Measurements from ENCODE around the gene TRIM28. TPM values are rescaled to one million over a fixed set of nuclear protein-coding genes. Genes with fewer than 3 reads are reported as not detected.

TRIM28 gene
- total RNA-seq, 1 donor from 2014 or later: 679 TPM

DNA sequence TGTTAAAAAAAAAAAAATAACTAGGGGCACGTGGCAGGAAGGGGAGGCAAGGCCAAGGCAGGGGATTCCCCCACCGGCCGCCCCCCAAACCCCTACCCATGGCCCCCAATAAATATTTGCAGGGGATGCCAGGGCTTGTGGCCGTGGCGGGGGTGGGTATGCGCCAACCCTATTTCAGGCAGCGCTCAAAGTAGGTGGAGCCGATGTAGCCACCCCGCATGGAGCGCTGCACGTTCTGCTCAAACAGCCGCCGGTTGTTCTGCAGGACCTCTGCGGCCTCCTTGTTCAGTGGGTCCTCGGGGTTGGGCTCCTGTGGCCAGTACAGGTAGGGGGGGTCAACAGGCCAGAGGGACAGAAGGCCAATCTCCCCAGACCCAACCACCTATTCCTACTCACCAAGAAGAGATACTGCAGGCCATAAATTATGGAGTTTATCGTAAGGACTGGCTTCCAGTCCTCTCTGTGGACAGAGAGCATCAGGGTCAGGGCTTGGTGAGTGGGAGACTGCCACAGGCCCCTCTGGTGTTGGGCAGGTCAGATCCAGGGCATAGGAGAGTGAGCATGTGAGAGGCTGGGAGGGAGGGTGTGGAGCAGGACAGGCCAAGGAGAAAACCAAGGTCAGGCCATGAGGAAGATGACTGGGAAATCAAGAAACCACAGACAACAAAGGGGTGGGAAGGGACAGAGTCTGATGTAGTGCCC, 12.2 kb downstream of the TRIM28 start:
- Mint-ChIP-seq H3K4me3 (peak overlapping the region; percentile 99), H3K36me3 (peaks cover 20% of the 10 kb centered on the region), H3K27me3 (no peaks in the 10 kb centered on the region), H3K27ac (peak overlapping the region; percentile 100), H3K9me3 (no peaks in the 10 kb centered on the region), H3K4me1 (ENCODE audit: unreplicated experiment) (peaks cover 20% of the 10 kb centered on the region)
- TF ChIP-seq, protein P1, sequence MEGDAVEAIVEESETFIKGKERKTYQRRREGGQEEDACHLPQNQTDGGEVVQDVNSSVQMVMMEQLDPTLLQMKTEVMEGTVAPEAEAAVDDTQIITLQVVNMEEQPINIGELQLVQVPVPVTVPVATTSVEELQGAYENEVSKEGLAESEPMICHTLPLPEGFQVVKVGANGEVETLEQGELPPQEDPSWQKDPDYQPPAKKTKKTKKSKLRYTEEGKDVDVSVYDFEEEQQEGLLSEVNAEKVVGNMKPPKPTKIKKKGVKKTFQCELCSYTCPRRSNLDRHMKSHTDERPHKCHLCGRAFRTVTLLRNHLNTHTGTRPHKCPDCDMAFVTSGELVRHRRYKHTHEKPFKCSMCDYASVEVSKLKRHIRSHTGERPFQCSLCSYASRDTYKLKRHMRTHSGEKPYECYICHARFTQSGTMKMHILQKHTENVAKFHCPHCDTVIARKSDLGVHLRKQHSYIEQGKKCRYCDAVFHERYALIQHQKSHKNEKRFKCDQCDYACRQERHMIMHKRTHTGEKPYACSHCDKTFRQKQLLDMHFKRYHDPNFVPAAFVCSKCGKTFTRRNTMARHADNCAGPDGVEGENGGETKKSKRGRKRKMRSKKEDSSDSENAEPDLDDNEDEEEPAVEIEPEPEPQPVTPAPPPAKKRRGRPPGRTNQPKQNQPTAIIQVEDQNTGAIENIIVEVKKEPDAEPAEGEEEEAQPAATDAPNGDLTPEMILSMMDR (conservative IDR thresholded peaks at IDR 0.05): no peak
- DNase-seq (ENCODE audit: extremely low spot score, unreplicated experiment): no peak

- H3K4me3 Mint-ChIP-seq: peak overlapping the region; percentile 99
- DNase-seq (ENCODE audit: extremely low spot score, unreplicated experiment): no peak
- peaks cover 20% of the 10 kb centered on the region for H3K4me1 Mint-ChIP-seq (ENCODE audit: unreplicated experiment)
- TF ChIP-seq, protein P1 (conservative IDR thresholded peaks at IDR 0.05): no peak
- no peaks in the 10 kb centered on the region for H3K27me3 Mint-ChIP-seq
- peak overlapping the region; percentile 100 for H3K27ac Mint-ChIP-seq
- H3K9me3 Mint-ChIP-seq: no peaks in the 10 kb centered on the region
- peaks cover 20% of the 10 kb centered on the region for H3K36me3 Mint-ChIP-seq
Observed at GRCh38 chr19:58556622-58557220, 12.9 kb downstream of the TRIM28 start.

DNA sequence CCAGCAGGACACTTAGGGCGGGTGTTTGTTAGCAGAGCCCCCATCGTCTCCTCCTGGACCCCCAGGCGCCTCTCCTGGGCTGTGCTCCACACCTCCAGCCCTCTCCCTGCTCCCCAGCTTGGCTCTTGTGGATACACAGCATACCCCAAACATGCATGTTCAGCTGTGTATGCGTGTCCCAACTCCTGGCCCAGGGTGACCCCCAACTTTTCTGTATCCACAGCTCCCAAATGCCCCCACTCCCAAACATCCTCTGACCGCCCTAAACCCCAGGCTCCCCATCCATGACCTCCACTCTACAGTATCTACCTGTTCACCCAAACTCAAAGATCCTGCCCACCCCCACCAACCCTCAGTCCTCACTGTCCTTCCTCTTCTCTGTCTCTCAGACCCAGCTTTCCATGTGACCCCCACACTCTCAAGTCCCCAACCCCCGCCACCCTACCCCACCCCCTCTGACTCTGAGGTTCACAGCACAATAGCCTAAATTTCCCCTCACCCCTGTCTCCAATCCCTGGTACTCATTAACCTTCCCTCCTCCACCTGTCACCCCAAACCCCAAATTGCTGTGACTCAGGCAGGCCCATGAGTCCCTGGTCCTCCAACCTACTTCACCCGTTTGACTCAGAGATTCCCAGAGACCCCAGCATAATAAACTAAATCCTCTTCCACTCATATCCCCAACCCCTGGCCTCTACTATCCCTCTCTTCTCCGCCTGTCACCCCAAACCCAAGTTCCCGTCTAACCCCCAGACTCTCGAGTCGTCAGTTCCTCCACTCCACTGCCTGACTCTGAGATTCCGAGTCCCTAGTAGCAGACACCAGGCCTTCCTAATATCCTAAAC, 13.6 kb downstream of the TRIM28 start:
- H3K9me3 Mint-ChIP-seq: no peaks in the 10 kb centered on the region
- peak overlapping the region; percentile 100 for H3K27ac Mint-ChIP-seq
- DNase-seq (ENCODE audit: extremely low spot score, unreplicated experiment): no peak
- H3K4me3 Mint-ChIP-seq: peak overlapping the region; percentile 99
- peaks cover 16% of the 10 kb centered on the region for H3K36me3 Mint-ChIP-seq
- peaks cover 20% of the 10 kb centered on the region for H3K4me1 Mint-ChIP-seq (ENCODE audit: unreplicated experiment)
- no peaks in the 10 kb centered on the region for H3K27me3 Mint-ChIP-seq
- TF ChIP-seq, protein P1 (conservative IDR thresholded peaks at IDR 0.05): no peak

DNA sequence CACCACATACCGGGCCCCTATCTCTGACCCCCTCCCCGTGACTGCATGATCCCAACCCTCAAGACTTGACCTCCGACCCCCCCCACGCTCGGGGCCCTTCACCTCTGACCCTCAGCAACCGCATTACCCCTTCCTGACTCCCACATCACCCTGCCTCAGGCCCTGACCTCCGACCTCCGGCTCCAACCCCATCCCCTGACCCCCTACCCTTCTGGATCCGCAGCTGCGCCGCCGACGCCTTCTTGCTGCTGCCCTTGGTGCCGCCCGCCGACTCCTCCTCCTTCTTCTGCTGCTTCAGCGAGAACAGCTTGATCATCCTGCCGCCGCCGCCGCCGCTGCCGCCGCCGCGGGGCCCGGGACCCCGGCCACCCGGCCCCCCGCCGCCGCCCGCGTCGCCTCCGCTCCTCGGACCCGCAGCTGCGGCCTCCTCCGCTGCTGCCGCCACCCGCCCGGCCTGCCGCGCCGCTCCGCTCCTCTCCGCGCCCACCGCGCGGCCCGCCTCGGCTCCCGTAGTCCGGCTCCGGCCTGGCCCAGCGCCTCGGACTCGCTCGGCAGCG, 14.3 kb downstream of the TRIM28 start, which contains the start of gene UBE2M:
Gene UBE2M, minus strand, starts transcription at position 546 of the 557 bp plus-strand sequence. Its CDS starts 230 bp downstream, at position 316.
- H3K9me3 Mint-ChIP-seq: no peaks in the 10 kb centered on the region
- no peak for DNase-seq (ENCODE audit: extremely low spot score, unreplicated experiment)
- H3K36me3 Mint-ChIP-seq: peaks cover 11% of the 10 kb centered on the region

More for the DNA sequence above, 14.3 kb downstream of the TRIM28 start, which contains the start of gene UBE2M:
- peaks cover 16% of the 10 kb centered on the region for H3K4me1 Mint-ChIP-seq (ENCODE audit: unreplicated experiment)
- no peaks in the 10 kb centered on the region for H3K27me3 Mint-ChIP-seq
- H3K27ac Mint-ChIP-seq: peak within 1 kb of the TSS; percentile 100
- peak within 1 kb of the TSS; percentile 99 for H3K4me3 Mint-ChIP-seq
- TF ChIP-seq, protein P1 (conservative IDR thresholded peaks at IDR 0.05): no peak
